ENCODE measurements around the gene CPT1A. TPM values are rescaled to one million over a fixed set of nuclear protein-coding genes. Genes with fewer than 3 reads are reported as not detected.

Gene CPT1A
- total and polyA plus RNA-seq, 8 donors: 7.0 to 103 (median 30.1) TPM

DNA sequence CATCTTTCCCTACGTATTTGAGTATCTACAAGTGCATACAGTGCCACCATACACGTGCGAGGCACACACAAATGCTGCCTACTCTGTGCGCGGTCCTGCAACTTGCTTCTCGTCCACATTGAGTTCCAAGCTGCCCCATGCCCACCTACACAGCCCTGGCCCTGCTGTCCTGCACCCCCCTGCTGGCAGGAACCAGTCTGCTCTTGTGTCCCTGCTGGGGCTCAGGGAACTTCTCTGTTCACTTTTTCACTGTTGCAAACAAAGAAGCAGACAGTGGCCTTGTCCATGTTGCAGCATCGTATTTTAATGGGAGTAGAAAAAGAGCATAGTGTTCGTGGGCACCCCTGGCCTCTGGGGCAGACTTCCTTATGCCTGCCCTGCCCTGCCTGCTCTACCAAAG, 14.0 kb downstream of the CPT1A start:
- intact Hi-C loops (cut with DNase I; ENCODE audit: low total_unique reads): no loop called here
- Histone ChIP-seq H3K27ac (peak overlapping the region in 4 of 5 donors; percentile 10 to 98 (median 40)), H3K36me3 (peaks cover 3 to 22% (median 16%) of the 10 kb centered on the region in 4 donors), H3K4me1 (peaks cover 37 to 74% (median 69%) of the 10 kb centered on the region in 4 donors), H3K9me3 (no peaks in the 10 kb centered on the region), H3K4me3 (no peak overlapping the region), H3K27me3 (no peaks in the 10 kb centered on the region)
- 68 to 76% (median 72%) methylated on average over 8 of the region's 8 CpGs for WGBS, 5 donors
- TF ChIP-seq EP300 (IDR thresholded peaks at IDR 0.05) (no peak), POLR2AphosphoS5 (IDR thresholded peaks at IDR 0.05) (no peak), POLR2A (IDR thresholded peaks at IDR 0.05) (no peak)
- TF ChIP-seq, protein P1, sequence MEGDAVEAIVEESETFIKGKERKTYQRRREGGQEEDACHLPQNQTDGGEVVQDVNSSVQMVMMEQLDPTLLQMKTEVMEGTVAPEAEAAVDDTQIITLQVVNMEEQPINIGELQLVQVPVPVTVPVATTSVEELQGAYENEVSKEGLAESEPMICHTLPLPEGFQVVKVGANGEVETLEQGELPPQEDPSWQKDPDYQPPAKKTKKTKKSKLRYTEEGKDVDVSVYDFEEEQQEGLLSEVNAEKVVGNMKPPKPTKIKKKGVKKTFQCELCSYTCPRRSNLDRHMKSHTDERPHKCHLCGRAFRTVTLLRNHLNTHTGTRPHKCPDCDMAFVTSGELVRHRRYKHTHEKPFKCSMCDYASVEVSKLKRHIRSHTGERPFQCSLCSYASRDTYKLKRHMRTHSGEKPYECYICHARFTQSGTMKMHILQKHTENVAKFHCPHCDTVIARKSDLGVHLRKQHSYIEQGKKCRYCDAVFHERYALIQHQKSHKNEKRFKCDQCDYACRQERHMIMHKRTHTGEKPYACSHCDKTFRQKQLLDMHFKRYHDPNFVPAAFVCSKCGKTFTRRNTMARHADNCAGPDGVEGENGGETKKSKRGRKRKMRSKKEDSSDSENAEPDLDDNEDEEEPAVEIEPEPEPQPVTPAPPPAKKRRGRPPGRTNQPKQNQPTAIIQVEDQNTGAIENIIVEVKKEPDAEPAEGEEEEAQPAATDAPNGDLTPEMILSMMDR (IDR thresholded peaks at IDR 0.05): no peak
- DNase-seq: no peak

DNA sequence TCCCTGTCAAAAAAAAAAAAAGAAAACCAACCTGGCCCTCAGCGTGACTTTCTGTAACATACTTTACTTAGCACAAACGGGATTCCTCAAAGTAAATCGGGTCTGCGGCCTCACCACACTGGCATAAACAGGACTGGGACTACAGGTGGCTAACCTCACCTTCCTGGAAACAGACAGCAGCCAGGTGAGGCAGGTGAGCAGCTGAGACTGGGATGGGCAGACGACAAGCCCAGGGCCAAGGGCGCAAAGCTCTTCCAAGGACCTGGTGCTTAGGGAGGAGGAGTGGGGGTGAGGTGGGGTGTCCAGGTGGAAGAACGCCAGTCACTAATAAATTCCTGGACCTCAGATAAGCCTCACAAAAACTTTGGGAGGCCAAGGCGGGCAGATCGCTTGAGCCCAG, 15.0 kb downstream of the CPT1A start:
- no peaks in the 10 kb centered on the region for H3K27me3 ChIP-seq
- no peak overlapping the region for H3K4me3 ChIP-seq
- no peaks in the 10 kb centered on the region for H3K9me3 ChIP-seq
- no peak for DNase-seq
- no peak overlapping the region for H3K27ac ChIP-seq
- TF ChIP-seq EP300 (IDR thresholded peaks at IDR 0.05) (no peak), POLR2A (IDR thresholded peaks at IDR 0.05) (no peak), POLR2AphosphoS5 (IDR thresholded peaks at IDR 0.05) (no peak)
- TF ChIP-seq, protein P1 (IDR thresholded peaks at IDR 0.05): no peak
- peaks cover 3 to 28% (median 20%) of the 10 kb centered on the region in 4 donors for H3K36me3 ChIP-seq
- H3K4me1 ChIP-seq: peaks cover 28 to 64% (median 60%) of the 10 kb centered on the region in 4 donors
- intact Hi-C loops (cut with DNase I; ENCODE audit: low total_unique reads): no loop called here
- WGBS, 5 donors: 80 to 91% (median 90%) methylated on average over 9 of the region's 9 CpGs

DNA sequence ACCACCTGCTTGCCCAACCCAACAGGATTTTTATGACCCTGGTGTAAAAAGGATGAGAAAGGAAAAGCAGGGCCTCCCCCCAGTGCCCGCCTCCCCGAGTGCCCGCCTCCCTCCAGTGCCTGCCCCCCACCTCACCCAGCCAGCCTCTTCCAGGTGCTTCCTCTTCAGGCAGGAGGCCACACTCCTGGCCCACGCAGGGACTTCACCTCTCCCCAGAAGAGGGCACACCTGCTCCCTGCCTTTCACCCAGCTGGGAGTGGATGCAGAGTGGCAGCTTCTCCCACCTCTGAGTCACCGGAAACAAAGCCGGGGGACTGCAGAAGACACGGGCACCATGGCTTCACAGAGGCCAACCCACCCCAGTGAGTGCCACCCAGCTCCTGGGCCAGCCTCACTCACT, 16.1 kb downstream of the CPT1A start:
- H3K27ac ChIP-seq: peak overlapping the region; percentile 38 to 59 (median 48)
- 28 to 39% (median 30%) methylated on average over 6 to 7 of the region's 7 CpGs for WGBS, 5 donors
- no peaks in the 10 kb centered on the region for H3K9me3 ChIP-seq
- peaks cover 2 to 28% (median 20%) of the 10 kb centered on the region in 4 donors for H3K36me3 ChIP-seq
- peak in 1 of 3 donors; percentile 50 for TF ChIP-seq POLR2AphosphoS5 (IDR thresholded peaks at IDR 0.05)
- TF ChIP-seq, protein P1 (IDR thresholded peaks at IDR 0.05): peak in 2 of 7 experiments; percentile 38 to 39
- TF ChIP-seq POLR2A (IDR thresholded peaks at IDR 0.05): no peak
- no peaks in the 10 kb centered on the region for H3K27me3 ChIP-seq
- peaks cover 23 to 56% (median 49%) of the 10 kb centered on the region in 4 donors for H3K4me1 ChIP-seq
- H3K4me3 ChIP-seq: no peak overlapping the region
- intact Hi-C loops (cut with DNase I; ENCODE audit: low total_unique reads): no loop called here
- DNase-seq: peak; percentile 74 to 83

DNA sequence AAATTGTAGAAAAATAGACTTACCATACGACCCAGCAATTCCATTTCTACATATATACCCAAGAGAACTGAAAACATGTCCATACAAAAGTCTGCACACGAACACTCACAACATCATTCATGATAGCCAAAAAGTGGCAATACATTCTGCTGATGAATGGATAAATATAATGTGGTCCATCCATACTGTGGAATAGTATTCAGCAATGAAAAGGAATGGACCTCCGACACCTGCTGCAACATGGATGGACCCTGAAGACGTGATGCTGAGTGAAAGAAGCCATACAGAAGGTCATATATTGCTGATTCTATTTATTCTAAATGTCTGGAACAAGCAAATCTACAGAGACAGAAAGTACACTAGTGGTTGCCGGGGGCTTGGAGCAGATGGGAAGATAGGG, 19.2 kb downstream of the CPT1A start:
- no peak for TF ChIP-seq EP300 (IDR thresholded peaks at IDR 0.05)
- TF ChIP-seq POLR2AphosphoS5 (IDR thresholded peaks at IDR 0.05): no peak
- TF ChIP-seq POLR2A (IDR thresholded peaks at IDR 0.05): no peak
- TF ChIP-seq, protein P1 (IDR thresholded peaks at IDR 0.05): no peak
- Histone ChIP-seq H3K4me1 (peaks cover 15 to 51% (median 40%) of the 10 kb centered on the region in 4 donors), H3K4me3 (no peak overlapping the region), H3K36me3 (peaks cover 0 to 18% (median 11%) of the 10 kb centered on the region in 4 donors), H3K27me3 (no peaks in the 10 kb centered on the region), H3K27ac (no peak overlapping the region), H3K9me3 (no peaks in the 10 kb centered on the region)
- WGBS, 5 donors: 84 to 98% (median 96%) methylated on average over 5 of the region's 5 CpGs
- intact Hi-C loops (cut with DNase I; ENCODE audit: low total_unique reads): no loop called here
- no peak for DNase-seq
